Hepatocyte (in vitro differentiated cells): Measurements from ENCODE around the gene TSPAN16. TPM values are rescaled to one million over a fixed set of nuclear protein-coding genes. Genes with fewer than 3 reads are reported as not detected.

Experiments
- DNase-seq: peaks from one replicate; pipeline ENCODE4 v3.0.0-alpha.2; 2016; ENCODE audit warnings: low spot score
- H2AFZ ChIP-seq: fragments of 200-600 bp; sonication (generic); 2 replicates; pipeline ENCODE4 v1.6.0; 2016; ENCODE audit warnings: antibody characterized with exemption, mild to moderate bottlenecking
- H3K27ac ChIP-seq: fragments of 200-600 bp; sonication (generic); 2 replicates; pipeline ENCODE4 v1.5.1; 2016; ENCODE audit warnings: mild to moderate bottlenecking
- H3K27me3 ChIP-seq: fragments of 200-600 bp; sonication (generic); 2 replicates; pipeline ENCODE4 v1.6.1; 2016
- H3K36me3 ChIP-seq: fragments of 200-600 bp; sonication (generic); replicated peaks from 2 replicates; pipeline ENCODE4 v1.5.1; 2016; ENCODE audit warnings: low read depth; ENCODE audit not compliant: insufficient read depth
- H3K4me1 ChIP-seq: fragments of 200-600 bp; sonication (generic); 2 replicates; pipeline ENCODE4 v1.5.1; 2016; ENCODE audit warnings: mild to moderate bottlenecking, moderate library complexity; ENCODE audit not compliant: insufficient read depth
- H3K4me2 ChIP-seq: fragments of 200-600 bp; sonication (generic); 2 replicates; pipeline ENCODE4 v1.6.0; 2016
- H3K4me3 ChIP-seq: fragments of 200-600 bp; sonication (generic); 2 replicates; pipeline ENCODE4 v1.5.1; 2016; ENCODE audit warnings: mild to moderate bottlenecking
- H3K79me2 ChIP-seq: fragments of 200-600 bp; sonication (generic); 2 replicates; pipeline ENCODE4 v1.6.0; 2017; ENCODE audit warnings: mild to moderate bottlenecking
- H3K9me2 ChIP-seq: fragments of 200-600 bp; sonication (generic); replicated peaks from 2 replicates; pipeline ENCODE4 v1.6.0; 2017; ENCODE audit warnings: mild to moderate bottlenecking; ENCODE audit not compliant: insufficient read depth
- H3K9me3 ChIP-seq: fragments of 200-600 bp; sonication (generic); 2 replicates; pipeline ENCODE4 v1.5.1; 2016; ENCODE audit warnings: low read depth, mild to moderate bottlenecking
- H4K20me1 ChIP-seq: fragments of 200-600 bp; sonication (generic); 2 replicates; pipeline ENCODE4 v1.6.0; 2016; ENCODE audit warnings: mild to moderate bottlenecking; ENCODE audit not compliant: insufficient read depth, poor library complexity, severe bottlenecking
- EZH2 ChIP-seq: fragments of 200-600 bp; sonication (generic); IDR thresholded peaks from 2 replicates; pipeline ENCODE4 v1.6.1; 2016; ENCODE audit warnings: antibody characterized with exemption, mild to moderate bottlenecking, borderline replicate concordance
- EZH2phosphoT487 ChIP-seq: fragments of 200-600 bp; sonication (generic); IDR thresholded peaks from one replicate; pipeline ENCODE4 v1.6.1; 2018; ENCODE audit warnings: antibody characterized with exemption, mild to moderate bottlenecking, low read depth, moderate library complexity; ENCODE audit not compliant: unreplicated experiment, severe bottlenecking
- WGBS: methylation state at CpG from one replicate; pipeline ENCODE4 v1.1.6; 2016; ENCODE audit warnings: low lambda C conversion rate; ENCODE audit errors: missing lambda C conversion rate; 5-methylcytosine and 5-hydroxymethylcytosine counted together
- polyA plus RNA-seq: library from polyadenylated mRNA; unstranded; fragments of >200 nt; fragmentation: Nextera tagmentation; extraction: Ambion mirVana; gene quantifications from 2 replicates; pipeline ENCODE4 v1.2.1, GENCODE V29; 2016
- total RNA-seq: library from RNA; depleted of rRNA; stranded (reverse); fragments of >200 nt; gene quantifications from 2 replicates; pipeline ENCODE4 v1.2.3, GENCODE V29; 2014
- TF ChIP-seq, protein P1 (sequence below): fragments of 200-600 bp; sonication (generic); IDR thresholded peaks from 2 replicates; pipeline ENCODE4 v1.5.1; 2016; ENCODE audit warnings: antibody characterized with exemption, mild to moderate bottlenecking; ENCODE audit not compliant: poor library complexity

The TSPAN16 gene
- total and polyA plus RNA-seq, 2 experiments from 2014 or later, result not detected

DNA sequence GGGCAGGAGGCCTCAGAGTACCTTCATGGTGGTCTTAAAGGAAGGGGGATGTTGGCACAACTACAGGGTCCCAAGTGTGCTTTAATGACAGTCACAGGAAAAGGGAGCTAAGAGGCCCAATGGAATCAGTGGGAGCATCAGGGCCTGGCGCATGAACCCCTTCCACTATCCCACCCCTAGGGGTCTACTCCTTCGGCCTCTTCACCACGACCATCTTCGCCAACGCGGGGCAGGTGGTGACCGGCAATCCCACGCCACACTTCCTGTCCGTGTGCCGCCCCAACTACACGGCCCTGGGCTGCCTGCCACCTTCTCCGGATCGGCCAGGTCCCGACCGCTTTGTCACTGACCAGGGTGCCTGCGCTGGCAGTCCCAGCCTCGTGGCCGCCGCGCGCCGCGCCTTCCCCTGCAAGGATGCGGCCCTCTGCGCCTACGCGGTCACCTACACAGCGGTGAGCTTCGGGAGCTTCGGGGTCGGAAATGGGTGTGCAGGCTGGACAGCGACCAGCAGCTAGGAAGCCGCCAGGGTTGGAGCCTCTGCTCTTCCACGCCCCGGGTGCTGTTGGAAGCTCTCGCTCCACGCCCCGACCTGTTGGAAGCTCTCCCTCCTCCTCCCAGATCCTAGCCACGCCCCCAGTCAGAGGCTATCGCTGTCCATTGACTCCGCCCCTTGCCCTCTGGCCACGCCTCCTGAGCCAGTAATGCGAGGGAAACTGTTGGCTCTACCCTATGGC is 65.2 kb downstream of the TSPAN16 start:
- Histone ChIP-seq H3K4me2 (peak overlapping the region; percentile 67), H3K9me3 (no peaks in the 10 kb centered on the region), H3K4me3 (no peak overlapping the region), H3K36me3 (no peaks in the 10 kb centered on the region), H3K27ac (no peak overlapping the region), H4K20me1 (no peaks in the 10 kb centered on the region), H3K79me2 (no peaks in the 10 kb centered on the region), H3K9me2 (no peaks in the 10 kb centered on the region), H3K4me1 (no peaks in the 10 kb centered on the region), H3K27me3 (no peaks in the 10 kb centered on the region), H2AFZ (no peak overlapping the region)
- 20% methylated on average over 40 of the region's 43 CpGs for WGBS
- TF ChIP-seq EZH2 (no peak), EZH2phosphoT487 (no peak)
- TF ChIP-seq, protein P1, sequence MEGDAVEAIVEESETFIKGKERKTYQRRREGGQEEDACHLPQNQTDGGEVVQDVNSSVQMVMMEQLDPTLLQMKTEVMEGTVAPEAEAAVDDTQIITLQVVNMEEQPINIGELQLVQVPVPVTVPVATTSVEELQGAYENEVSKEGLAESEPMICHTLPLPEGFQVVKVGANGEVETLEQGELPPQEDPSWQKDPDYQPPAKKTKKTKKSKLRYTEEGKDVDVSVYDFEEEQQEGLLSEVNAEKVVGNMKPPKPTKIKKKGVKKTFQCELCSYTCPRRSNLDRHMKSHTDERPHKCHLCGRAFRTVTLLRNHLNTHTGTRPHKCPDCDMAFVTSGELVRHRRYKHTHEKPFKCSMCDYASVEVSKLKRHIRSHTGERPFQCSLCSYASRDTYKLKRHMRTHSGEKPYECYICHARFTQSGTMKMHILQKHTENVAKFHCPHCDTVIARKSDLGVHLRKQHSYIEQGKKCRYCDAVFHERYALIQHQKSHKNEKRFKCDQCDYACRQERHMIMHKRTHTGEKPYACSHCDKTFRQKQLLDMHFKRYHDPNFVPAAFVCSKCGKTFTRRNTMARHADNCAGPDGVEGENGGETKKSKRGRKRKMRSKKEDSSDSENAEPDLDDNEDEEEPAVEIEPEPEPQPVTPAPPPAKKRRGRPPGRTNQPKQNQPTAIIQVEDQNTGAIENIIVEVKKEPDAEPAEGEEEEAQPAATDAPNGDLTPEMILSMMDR, result no peak
- peak; percentile 88 for DNase-seq

DNA sequence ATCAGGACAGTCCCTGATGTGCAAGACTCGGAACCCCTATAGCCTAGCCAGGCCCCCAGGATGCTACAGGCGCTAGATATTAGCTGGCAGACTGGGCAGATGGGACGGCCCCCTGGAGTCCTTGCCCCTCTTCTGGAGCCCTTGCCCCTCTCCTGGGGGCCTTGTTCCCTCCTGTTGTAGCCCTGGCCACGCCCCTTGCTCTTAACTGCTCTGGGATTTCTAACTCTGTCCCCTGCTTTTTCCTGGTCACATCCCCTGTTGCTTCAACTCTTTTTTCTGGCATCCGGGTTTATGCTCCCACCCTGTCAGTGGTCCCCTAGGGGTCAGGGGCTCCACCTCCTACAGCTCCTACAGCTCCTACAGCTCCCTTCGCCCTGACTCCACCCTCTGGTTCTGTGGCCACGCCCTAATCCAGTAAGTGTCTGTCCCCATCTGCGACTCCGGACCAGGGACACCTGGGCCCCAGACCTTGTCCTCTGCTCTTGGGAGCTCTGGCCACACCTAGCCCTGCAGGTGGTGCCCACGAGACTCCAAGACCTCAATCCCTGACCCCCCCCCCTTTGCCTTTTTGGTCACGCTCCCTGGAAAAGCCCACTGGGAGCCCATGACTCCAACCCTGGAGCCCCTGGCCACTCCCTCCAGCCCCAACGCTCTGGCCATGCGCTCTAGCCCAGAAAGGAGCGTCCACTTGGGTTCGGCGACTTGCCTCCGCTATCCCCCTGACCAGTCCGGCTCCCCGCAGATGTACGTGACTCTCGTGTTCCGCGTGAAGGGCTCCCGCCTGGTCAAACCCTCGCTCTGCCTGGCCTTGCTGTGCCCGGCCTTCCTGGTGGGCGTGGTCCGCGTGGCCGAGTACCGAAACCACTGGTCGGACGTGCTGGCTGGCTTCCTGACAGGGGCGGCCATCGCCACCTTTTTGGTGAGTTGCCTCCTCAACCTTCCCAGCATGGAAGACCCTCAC is 66.1 kb downstream of the TSPAN16 start:
- Histone ChIP-seq H2AFZ (no peak overlapping the region), H3K27me3 (no peaks in the 10 kb centered on the region), H3K36me3 (no peaks in the 10 kb centered on the region), H3K27ac (no peak overlapping the region), H3K4me3 (no peak overlapping the region), H3K9me3 (no peaks in the 10 kb centered on the region), H3K79me2 (no peaks in the 10 kb centered on the region), H3K4me2 (peak overlapping the region; percentile 67), H3K4me1 (no peaks in the 10 kb centered on the region), H3K9me2 (no peaks in the 10 kb centered on the region), H4K20me1 (no peaks in the 10 kb centered on the region)
- TF ChIP-seq, protein P1, result no peak
- TF ChIP-seq EZH2phosphoT487 (no peak), EZH2 (no peak)
- no peak for DNase-seq
- 68% methylated on average over 33 of the region's 35 CpGs for whole genome bisulfite sequencing

GRCh38 chr19:11363881-11364280 is 67.9 kb downstream of the TSPAN16 start:
- WGBS, result 95% methylated on average over 7 of the region's 10 CpGs
- H3K9me2 ChIP-seq, result no peaks in the 10 kb centered on the region
- H3K9me3 ChIP-seq, result no peaks in the 10 kb centered on the region
- H3K79me2 ChIP-seq, result no peaks in the 10 kb centered on the region
- no peak overlapping the region for H3K27ac ChIP-seq
- no peaks in the 10 kb centered on the region for H3K36me3 ChIP-seq
- DNase-seq, result no peak
- no peaks in the 10 kb centered on the region for H3K27me3 ChIP-seq
- H2AFZ ChIP-seq, result no peak overlapping the region
- no peaks in the 10 kb centered on the region for H3K4me1 ChIP-seq
- no peaks in the 10 kb centered on the region for H4K20me1 ChIP-seq
- H3K4me2 ChIP-seq, result no peak overlapping the region
- no peak for TF ChIP-seq EZH2phosphoT487
- no peak for TF ChIP-seq EZH2
- TF ChIP-seq, protein P1, result no peak
- no peak overlapping the region for H3K4me3 ChIP-seq
